Activated CD4-positive, alpha-beta memory T cell treated with anti-CD3 and anti-CD28 coated beads, Interleukin-2, amount 10 ng/mL, durations not matched to agents 7 days and 5 days (primary cell): ENCODE results near the gene OR9A4. TPM values are rescaled to one million over a fixed set of nuclear protein-coding genes. Genes with fewer than 3 reads are reported as not detected.

ENCODE experiments used
- CTCF ChIA-PET: fragments of 350-600 bp; sonication (Branson Sonifier 250); formaldehyde crosslinking; loops from one replicate; lab custom pipeline; 2021; ENCODE audit warnings: antibody characterized with exemption, inconsistent platforms; lab: Charles Lee
- POLR2A ChIA-PET: fragments of 350-600 bp; sonication (Branson Sonifier 250); formaldehyde crosslinking; loops from one replicate; lab custom pipeline; 2021; ENCODE audit warnings: antibody characterized with exemption; lab: Charles Lee
- DNase-seq: peaks from one replicate; pipeline ENCODE4 v3.0.0-alpha.2; 2020
- H3K27ac Mint-ChIP-seq: one replicate; pipeline ENCODE4 v1.8.0; 2021; ENCODE audit warnings: mild to moderate bottlenecking, mixed read lengths
- H3K27me3 Mint-ChIP-seq: one replicate; pipeline ENCODE4 v1.8.0; 2021; ENCODE audit warnings: mixed read lengths
- H3K36me3 Mint-ChIP-seq: one replicate; pipeline ENCODE4 v1.8.0; 2021; ENCODE audit warnings: low read depth, mixed read lengths
- H3K4me1 Mint-ChIP-seq: one replicate; pipeline ENCODE4 v1.8.0; 2021; ENCODE audit warnings: mixed read lengths
- H3K4me3 Mint-ChIP-seq: one replicate; pipeline ENCODE4 v1.8.0; 2021; ENCODE audit warnings: mild to moderate bottlenecking, mixed read lengths
- H3K9me3 Mint-ChIP-seq: one replicate; pipeline ENCODE4 v1.8.0; 2021; ENCODE audit warnings: mixed read lengths
- total RNA-seq, 2 experiments: library from RNA; stranded (reverse); gene quantifications; one replicate each; pipeline ENCODE4 v1.2.3, GENCODE V29; 2021

OR9A4 gene
- total RNA-seq, 2 experiments from 2014 or later, result not detected

DNA sequence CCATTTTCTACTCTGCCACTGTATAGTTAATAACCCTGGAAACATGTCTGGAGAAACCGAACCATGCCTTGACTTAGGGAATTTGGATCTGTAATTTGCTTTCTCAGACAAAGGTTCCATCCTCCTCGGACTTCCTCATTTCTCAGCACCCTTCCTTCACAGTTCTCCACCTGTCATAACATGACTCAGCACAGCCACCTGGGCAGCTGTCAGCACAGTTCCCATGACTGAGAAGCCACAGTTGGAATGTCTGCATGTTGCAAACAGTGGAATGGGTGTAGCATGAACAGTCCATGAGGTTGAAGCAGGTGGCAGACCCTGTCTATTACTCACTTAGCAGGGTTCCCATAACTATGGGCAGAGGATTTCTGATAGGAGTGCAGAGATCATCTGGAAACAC is 634 bp upstream of the OR9A4 start:
- peaks cover 2% of the 10 kb centered on the region for H3K9me3 Mint-ChIP-seq
- DNase-seq, result no peak
- no peaks in the 10 kb centered on the region for H3K4me1 Mint-ChIP-seq
- no peak overlapping the region for H3K4me3 Mint-ChIP-seq
- CTCF ChIA-PET, result no interaction called here
- H3K36me3 Mint-ChIP-seq, result no peaks in the 10 kb centered on the region
- H3K27me3 Mint-ChIP-seq, result no peaks in the 10 kb centered on the region
- POLR2A ChIA-PET, result no interaction called here
- H3K27ac Mint-ChIP-seq, result no peak overlapping the region

DNA sequence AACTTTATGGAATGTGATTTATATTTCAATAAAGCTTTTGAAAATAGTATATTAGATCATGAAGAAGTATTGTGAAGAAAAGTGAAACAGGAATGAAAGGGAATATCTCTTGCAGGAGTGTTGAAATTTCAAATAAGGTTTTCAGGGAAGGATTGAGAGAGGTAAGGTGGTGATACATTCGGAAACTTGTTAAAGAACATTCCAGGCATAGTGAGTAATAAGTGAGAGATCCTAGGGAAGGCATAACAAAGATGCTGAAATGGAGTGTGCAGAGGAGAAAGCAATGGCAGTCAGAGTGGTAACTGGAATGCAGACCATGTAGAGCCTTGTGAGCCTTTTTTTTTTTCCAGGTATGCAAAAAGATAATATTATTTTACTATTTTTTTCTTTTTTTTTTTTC is 4.1 kb downstream of the OR9A4 start:
- DNase-seq, result no peak
- Mint-ChIP-seq H3K4me1 (no peaks in the 10 kb centered on the region), H3K4me3 (no peak overlapping the region), H3K27me3 (no peaks in the 10 kb centered on the region), H3K36me3 (no peaks in the 10 kb centered on the region), H3K9me3 (peaks cover 2% of the 10 kb centered on the region), H3K27ac (no peak overlapping the region)
- ChIA-PET POLR2A (no interaction called here), CTCF (no interaction called here)

DNA sequence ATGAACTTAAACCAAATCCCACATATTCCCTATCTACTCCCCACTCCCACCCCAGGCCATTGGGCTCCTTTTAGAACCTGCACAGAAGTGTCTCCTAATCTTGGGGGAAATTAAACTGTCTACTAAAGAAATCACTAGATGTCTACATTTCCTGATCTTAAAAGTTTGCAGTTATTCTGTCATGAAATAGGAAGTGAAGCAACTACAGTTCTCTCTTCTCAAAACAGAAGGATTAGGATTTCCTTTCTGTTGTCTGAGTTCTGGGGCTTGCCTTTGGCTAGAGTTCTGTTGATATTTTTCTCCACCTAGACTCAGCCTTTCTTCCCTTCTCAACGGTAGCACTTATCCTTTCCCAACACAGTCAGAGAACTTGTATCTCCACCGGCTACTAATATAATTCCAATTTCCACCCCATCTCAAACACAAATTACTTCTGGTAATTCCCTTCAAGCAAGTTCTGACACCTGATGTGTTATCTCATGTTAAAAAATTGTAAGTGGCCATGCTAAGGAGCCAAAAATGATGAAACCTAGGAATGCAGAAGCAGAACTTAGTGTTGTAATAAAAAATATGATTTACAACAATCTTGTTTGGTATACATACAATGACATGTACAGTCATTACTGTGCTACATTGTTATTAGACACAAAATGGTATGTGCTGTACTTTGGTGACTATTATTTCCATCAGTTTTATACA is 12.1 kb downstream of the OR9A4 start:
- H3K9me3 Mint-ChIP-seq, result no peaks in the 10 kb centered on the region
- ChIA-PET POLR2A (no interaction called here), CTCF (no interaction called here)
- no peak for DNase-seq
- H3K27me3 Mint-ChIP-seq, result no peaks in the 10 kb centered on the region
- H3K36me3 Mint-ChIP-seq, result no peaks in the 10 kb centered on the region
- no peaks in the 10 kb centered on the region for H3K4me1 Mint-ChIP-seq
- H3K4me3 Mint-ChIP-seq, result no peak overlapping the region
- H3K27ac Mint-ChIP-seq, result no peak overlapping the region

DNA sequence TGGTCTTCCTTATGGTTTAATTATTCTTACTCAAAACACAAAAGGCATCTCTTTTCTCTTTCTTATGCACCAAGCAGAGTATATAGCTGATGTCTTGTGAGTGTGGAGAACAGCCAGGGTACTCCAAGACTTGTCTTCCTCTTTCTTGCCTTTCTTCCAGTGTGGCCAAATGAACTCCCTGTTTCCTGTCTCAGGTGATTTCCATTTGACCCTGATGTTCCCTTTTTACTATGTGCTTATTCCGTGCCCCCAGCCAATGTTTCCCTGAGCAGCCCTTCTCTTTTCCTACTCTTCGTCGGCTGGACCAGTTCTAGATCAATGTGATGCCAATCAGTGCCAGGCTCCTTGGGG is 12.6 kb downstream of the OR9A4 start:
- H3K27ac Mint-ChIP-seq, result no peak overlapping the region
- no peaks in the 10 kb centered on the region for H3K36me3 Mint-ChIP-seq
- no peak for DNase-seq
- POLR2A ChIA-PET, result no interaction called here
- H3K9me3 Mint-ChIP-seq, result no peaks in the 10 kb centered on the region
- H3K27me3 Mint-ChIP-seq, result no peaks in the 10 kb centered on the region
- H3K4me3 Mint-ChIP-seq, result no peak overlapping the region
- no peaks in the 10 kb centered on the region for H3K4me1 Mint-ChIP-seq
- CTCF ChIA-PET, result no interaction called here

DNA sequence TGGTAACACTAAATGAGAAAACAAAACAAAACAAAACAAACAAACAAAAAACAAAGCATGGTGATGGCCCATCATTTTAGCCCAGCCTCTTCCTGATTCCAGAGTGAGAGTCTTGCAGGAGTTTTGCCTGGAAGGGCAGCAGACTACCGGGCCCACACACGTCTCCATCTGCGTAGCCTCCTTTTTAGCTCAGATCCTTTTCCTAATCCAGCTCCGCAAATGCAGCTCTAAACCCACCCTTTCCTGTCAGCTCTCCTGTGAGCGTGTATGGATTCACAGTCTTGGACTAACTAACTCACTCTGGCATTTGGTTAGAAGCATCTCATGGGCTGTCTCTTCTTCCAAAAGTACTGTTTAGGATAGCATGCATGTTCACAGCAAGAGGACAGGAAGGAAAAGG is 14.0 kb downstream of the OR9A4 start:
- no peaks in the 10 kb centered on the region for H3K4me1 Mint-ChIP-seq
- H3K4me3 Mint-ChIP-seq, result no peak overlapping the region
- ChIA-PET POLR2A (no interaction called here), CTCF (no interaction called here)
- no peaks in the 10 kb centered on the region for H3K9me3 Mint-ChIP-seq
- H3K27ac Mint-ChIP-seq, result no peak overlapping the region
- H3K27me3 Mint-ChIP-seq, result no peaks in the 10 kb centered on the region
- DNase-seq, result no peak
- H3K36me3 Mint-ChIP-seq, result no peaks in the 10 kb centered on the region

DNA sequence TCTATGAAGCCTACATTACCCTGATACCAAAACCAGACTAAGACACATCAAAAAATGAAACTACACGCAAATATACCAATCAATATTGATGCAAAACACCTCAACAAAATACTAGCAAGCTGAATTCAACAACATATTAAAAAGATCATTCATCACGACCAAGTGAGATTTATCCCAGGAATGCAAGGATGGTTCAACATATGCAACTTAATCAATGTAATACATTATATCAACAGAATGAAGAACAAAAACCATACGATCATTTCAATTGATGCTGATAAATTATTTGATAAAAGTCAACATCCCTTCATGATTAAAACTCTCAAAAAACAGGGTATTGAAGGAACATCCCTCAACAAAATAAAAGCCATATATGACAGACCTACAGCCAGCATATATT is 24.9 kb downstream of the OR9A4 start:
- no peak overlapping the region for H3K4me3 Mint-ChIP-seq
- no peaks in the 10 kb centered on the region for H3K27me3 Mint-ChIP-seq
- H3K27ac Mint-ChIP-seq, result no peak overlapping the region
- peaks cover 8% of the 10 kb centered on the region for H3K9me3 Mint-ChIP-seq
- no peak for DNase-seq
- ChIA-PET POLR2A (no interaction called here), CTCF (no interaction called here)
- H3K36me3 Mint-ChIP-seq, result peaks cover 3% of the 10 kb centered on the region
- no peaks in the 10 kb centered on the region for H3K4me1 Mint-ChIP-seq

DNA sequence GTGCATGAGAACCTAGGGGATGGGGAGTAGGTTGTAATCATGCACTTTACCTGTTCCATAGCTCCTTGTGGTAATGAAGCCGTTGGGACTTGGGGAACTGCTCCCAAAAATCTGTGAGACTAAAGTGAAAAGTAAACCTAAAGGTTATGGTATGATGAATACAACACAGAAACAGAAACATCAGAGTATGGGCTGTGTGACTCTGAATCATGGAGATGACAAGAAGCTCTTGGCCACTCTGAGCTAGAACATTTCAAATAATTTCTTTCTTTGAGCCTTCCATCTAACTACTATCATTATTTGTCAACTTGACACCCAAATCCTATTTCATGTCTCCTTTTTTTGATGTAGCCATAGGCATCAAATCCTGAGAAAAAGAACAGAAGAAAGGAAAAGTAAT is 27.6 kb downstream of the OR9A4 start:
- no peaks in the 10 kb centered on the region for H3K27me3 Mint-ChIP-seq
- H3K4me3 Mint-ChIP-seq, result no peak overlapping the region
- H3K36me3 Mint-ChIP-seq, result peaks cover 3% of the 10 kb centered on the region
- peaks cover 8% of the 10 kb centered on the region for H3K9me3 Mint-ChIP-seq
- H3K4me1 Mint-ChIP-seq, result no peaks in the 10 kb centered on the region
- no peak overlapping the region for H3K27ac Mint-ChIP-seq
- CTCF ChIA-PET, result no interaction called here
- DNase-seq, result no peak
- POLR2A ChIA-PET, result no interaction called here

DNA sequence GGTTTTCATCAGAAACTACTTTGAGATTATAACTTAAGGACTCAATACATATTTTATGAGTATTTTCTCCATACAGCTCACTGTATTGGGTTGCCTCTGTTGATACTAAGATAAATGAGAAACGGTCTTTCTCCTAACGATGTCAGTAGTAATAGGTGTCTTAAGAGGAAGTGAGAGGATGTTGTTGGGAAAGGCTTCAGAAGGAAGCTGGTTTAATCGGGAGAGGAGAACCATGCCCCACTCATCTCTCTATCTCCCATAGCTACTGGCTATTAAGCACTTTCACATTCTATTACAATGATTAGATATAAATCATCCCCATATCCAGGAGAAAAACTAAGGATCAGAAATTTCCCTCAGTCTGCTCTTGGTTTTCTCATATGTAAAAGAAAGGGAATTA is 28.6 kb downstream of the OR9A4 start:
- CTCF ChIA-PET, result interaction anchor here (0.5 kb wide), 1 partner anchor 44 kb away, joined by 3 read pairs; no protein-coding TSS in a partner anchor
- Mint-ChIP-seq H3K27me3 (no peaks in the 10 kb centered on the region), H3K36me3 (peaks cover 3% of the 10 kb centered on the region), H3K4me3 (no peak overlapping the region), H3K9me3 (peaks cover 8% of the 10 kb centered on the region), H3K4me1 (no peaks in the 10 kb centered on the region), H3K27ac (no peak overlapping the region)
- POLR2A ChIA-PET, result no interaction called here
- DNase-seq, result no peak

DNA sequence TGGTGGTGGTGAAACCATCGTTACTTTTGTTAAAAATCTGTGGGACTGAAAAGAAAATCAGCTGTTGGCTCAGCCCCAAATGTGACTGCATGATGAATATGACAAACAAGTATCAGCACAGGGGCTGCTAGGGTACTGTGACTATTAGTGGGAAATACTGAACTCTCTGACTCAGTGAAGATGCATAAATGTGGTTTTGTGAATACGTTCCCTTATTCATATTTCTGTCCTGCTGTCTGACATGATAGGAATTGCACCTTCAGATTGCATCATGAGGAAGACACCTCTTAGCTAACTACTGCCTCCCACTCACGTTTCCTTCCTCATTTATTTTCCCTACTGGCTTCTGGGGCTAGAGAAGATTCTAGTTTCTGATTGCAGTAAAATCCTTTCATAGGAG is 29.2 kb downstream of the OR9A4 start:
- Mint-ChIP-seq H3K27me3 (no peaks in the 10 kb centered on the region), H3K27ac (no peak overlapping the region), H3K4me1 (no peaks in the 10 kb centered on the region), H3K9me3 (peaks cover 8% of the 10 kb centered on the region), H3K4me3 (no peak overlapping the region), H3K36me3 (peaks cover 3% of the 10 kb centered on the region)
- CTCF ChIA-PET, result interaction anchor here (0.5 kb wide), 1 partner anchor 44 kb away, joined by 3 read pairs; no protein-coding TSS in a partner anchor
- POLR2A ChIA-PET, result no interaction called here
- no peak for DNase-seq

DNA sequence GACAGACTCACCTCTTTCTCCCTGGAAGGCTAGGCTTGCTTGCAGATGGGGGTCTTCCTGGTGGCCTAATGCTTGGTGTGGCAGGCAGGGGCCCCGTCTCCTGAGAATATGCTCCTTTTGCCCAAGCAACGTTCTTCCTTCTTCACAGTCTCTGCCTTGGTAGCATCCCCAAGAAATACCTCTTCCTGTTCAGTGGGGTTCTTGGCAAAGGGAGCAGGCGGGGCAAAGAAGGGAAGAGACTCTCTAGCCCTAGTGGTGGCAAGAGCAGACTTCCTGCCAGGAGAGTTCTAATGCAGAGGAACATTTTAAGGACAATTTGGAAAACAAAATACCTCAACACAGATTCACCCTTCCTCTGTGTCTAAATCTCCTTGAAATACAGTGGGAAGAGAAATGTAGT is 30.6 kb downstream of the OR9A4 start, which contains the start of gene CLEC5A:
TSS of gene CLEC5A (minus strand) at position 179 of the 400 bp plus-strand sequence. CDS start 682 bp downstream, outside the sequence.
- no peak for DNase-seq
- Mint-ChIP-seq H3K4me3 (no peak within 1 kb of the TSS), H3K4me1 (no peaks in the 10 kb centered on the region), H3K27me3 (no peaks in the 10 kb centered on the region), H3K9me3 (no peaks in the 10 kb centered on the region), H3K27ac (no peak within 1 kb of the TSS), H3K36me3 (no peaks in the 10 kb centered on the region)
- POLR2A ChIA-PET, result no interaction called here
- CTCF ChIA-PET, result no interaction called here

DNA sequence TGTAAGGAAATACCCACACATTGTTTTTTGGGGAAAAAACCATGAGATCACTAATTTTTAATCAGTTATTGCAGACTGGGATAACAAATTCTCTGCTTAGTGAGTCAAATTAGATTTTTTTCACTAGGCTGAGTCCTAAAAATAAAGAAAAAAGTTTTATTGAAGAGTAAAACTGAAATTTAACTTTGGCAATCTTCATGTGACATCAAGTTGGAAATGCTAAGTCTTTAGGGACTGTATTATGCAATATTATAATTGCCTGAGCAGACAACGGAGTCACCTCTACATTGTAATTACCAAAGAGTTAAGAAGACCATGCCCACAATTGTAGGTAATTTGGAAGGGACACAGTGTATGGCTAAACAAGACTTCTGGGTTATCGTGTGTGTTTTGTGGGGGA is 32.8 kb downstream of the OR9A4 start:
- no peaks in the 10 kb centered on the region for H3K9me3 Mint-ChIP-seq
- H3K36me3 Mint-ChIP-seq, result no peaks in the 10 kb centered on the region
- POLR2A ChIA-PET, result no interaction called here
- DNase-seq, result no peak
- CTCF ChIA-PET, result interaction anchor here (0.7 kb wide), 1 partner anchor 152 kb away, joined by 3 read pairs; no protein-coding TSS in a partner anchor
- H3K27me3 Mint-ChIP-seq, result no peaks in the 10 kb centered on the region
- no peak overlapping the region for H3K27ac Mint-ChIP-seq
- no peak overlapping the region for H3K4me3 Mint-ChIP-seq
- H3K4me1 Mint-ChIP-seq, result no peaks in the 10 kb centered on the region

DNA sequence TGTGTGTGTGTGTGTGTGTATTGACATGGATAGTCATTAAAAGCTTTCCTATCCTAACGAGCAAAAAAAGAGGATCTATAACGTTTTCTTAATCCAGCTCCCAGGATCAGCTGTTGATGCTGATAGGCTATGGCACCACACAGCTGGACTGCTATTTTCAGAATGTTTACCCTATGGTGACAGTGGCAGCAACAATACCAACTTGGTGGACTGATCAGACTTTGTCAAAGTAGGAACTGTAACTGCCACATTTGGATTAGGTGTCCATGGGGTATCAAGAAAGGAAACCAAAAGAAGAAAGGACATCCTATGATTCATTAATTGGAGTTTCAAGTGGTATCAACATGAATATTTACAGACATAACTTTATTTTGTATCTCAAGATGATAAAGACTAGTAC is 33.3 kb downstream of the OR9A4 start:
- POLR2A ChIA-PET, result no interaction called here
- Mint-ChIP-seq H3K36me3 (no peaks in the 10 kb centered on the region), H3K27ac (no peak overlapping the region), H3K9me3 (no peaks in the 10 kb centered on the region), H3K4me3 (no peak overlapping the region), H3K4me1 (no peaks in the 10 kb centered on the region), H3K27me3 (no peaks in the 10 kb centered on the region)
- CTCF ChIA-PET, result interaction anchor here (0.7 kb wide), 1 partner anchor 152 kb away, joined by 3 read pairs; no protein-coding TSS in a partner anchor
- no peak for DNase-seq

DNA sequence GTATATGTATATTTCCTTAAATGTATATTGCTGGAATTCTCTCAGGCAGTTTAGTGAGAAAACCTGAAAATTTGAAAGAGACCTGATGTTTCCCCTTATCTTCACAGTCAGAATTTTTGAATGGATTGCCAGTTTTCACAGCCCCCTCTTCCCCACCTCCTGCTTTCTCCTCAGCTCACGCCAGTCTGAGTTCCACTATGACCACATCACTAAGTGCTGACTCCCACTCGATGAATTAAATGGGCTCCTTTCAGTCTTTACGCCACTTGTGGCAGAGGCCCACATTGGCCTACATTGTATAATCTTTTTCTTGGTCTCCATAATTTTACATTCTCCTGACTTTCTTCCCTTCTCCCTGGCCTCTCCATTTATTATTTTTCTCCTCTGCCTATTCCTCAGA is 33.7 kb downstream of the OR9A4 start:
- Mint-ChIP-seq H3K36me3 (no peaks in the 10 kb centered on the region), H3K27ac (no peak overlapping the region), H3K9me3 (no peaks in the 10 kb centered on the region), H3K4me1 (no peaks in the 10 kb centered on the region), H3K27me3 (no peaks in the 10 kb centered on the region), H3K4me3 (no peak overlapping the region)
- POLR2A ChIA-PET, result no interaction called here
- no peak for DNase-seq
- CTCF ChIA-PET, result interaction anchor here (0.7 kb wide), 1 partner anchor 153 kb away, joined by 3 read pairs; no protein-coding TSS in a partner anchor

DNA sequence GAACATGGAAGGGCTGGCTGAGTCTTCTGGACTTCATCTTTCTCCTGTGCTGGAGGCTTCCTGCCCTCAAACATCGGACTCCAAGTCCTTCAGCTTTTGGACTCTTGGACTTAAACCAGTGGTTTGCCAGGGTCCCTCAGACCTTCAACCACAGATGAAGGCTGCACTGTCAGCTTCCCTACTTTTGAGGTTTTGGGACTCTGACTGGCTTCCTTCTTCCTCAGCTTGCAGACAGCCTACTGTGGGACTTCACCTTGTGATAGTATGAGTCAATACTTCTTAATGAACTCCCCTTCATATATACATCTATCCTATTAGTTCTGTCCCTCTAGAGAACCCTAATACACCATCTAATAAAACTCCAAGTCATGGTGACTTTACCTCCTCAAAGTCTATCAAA is 34.6 kb downstream of the OR9A4 start:
- H3K9me3 Mint-ChIP-seq, result no peaks in the 10 kb centered on the region
- DNase-seq, result no peak
- H3K36me3 Mint-ChIP-seq, result no peaks in the 10 kb centered on the region
- no peak overlapping the region for H3K27ac Mint-ChIP-seq
- H3K4me3 Mint-ChIP-seq, result no peak overlapping the region
- ChIA-PET POLR2A (no interaction called here), CTCF (no interaction called here)
- no peaks in the 10 kb centered on the region for H3K4me1 Mint-ChIP-seq
- no peaks in the 10 kb centered on the region for H3K27me3 Mint-ChIP-seq
